T-helper 2 cell treated with Interferon-gamma antibody and Interleukin-4, amounts not matched to agents 5 μg/mL and 100 μg/mL, for 36 hours (primary cell): ENCODE data around the gene ABLIM1.

Experiments
- DNase-seq: peaks from one replicate; pipeline ENCODE4 v3.0.0; 2021; ENCODE audit warnings: low spot score
- H3K27ac Mint-ChIP-seq: one replicate; pipeline ENCODE4 v1.8.0; 2021; ENCODE audit warnings: mild to moderate bottlenecking, mixed read lengths
- H3K27me3 Mint-ChIP-seq: one replicate; pipeline ENCODE4 v1.8.0; 2021; ENCODE audit warnings: low read depth, mixed read lengths
- H3K36me3 Mint-ChIP-seq: one replicate; pipeline ENCODE4 v1.8.0; 2021; ENCODE audit warnings: low read depth, mixed read lengths
- H3K4me1 Mint-ChIP-seq: one replicate; pipeline ENCODE4 v1.8.0; 2021; ENCODE audit warnings: low read depth, mixed read lengths
- H3K4me3 Mint-ChIP-seq: one replicate; pipeline ENCODE4 v1.8.0; 2022; ENCODE audit warnings: mild to moderate bottlenecking, moderate library complexity, mixed read lengths
- H3K9me3 Mint-ChIP-seq: one replicate; pipeline ENCODE4 v1.8.0; 2021; ENCODE audit warnings: mixed read lengths

The ABLIM1 gene

DNA sequence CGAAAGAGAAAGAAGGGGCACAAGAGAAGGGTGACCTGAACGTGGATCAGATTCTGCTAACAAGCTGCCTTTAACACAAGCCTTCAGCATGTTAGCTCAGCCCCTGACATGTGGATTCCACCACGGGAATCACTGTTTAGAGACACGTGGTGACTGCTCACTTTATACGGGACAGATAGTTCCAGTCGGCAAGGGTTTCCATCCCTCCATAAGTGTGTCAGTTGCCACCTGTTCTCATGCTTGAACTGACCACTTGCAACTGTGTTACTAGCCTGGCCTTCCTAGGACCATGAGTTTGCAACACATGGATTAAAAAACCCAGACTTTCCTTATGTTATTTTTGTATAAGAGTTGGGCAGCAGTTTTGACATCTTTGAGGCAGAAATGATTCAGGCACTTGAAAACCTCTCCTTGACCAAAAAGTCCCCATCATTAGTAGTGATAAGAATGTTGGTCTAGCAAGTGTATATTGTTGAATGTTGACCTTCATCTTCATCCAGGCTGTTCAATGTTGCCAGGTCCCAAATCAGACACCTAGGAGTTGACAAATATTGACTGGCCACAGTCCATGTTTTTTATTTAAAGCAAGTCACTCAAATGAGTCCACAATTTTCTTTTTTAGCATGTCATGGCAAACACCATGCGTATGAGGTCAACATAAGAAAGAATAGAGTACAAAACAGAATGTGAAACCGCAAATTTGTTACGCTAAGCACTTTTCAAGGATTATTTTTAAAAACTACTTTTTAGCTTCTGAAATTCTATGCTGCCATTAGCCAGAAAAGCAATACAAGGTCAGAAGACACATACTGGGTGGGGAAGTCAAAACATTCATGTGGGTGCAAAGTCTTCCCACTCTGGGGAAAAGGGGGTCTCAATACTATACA, 101.6 kb downstream of the ABLIM1 start:
- Mint-ChIP-seq H3K4me3 (no peak overlapping the region), H3K27ac (no peak overlapping the region), H3K4me1 (no peaks in the 10 kb centered on the region), H3K27me3 (peaks cover 21% of the 10 kb centered on the region), H3K9me3 (peaks cover 14% of the 10 kb centered on the region), H3K36me3 (peaks cover 11% of the 10 kb centered on the region)
- DNase-seq = no peak

DNA sequence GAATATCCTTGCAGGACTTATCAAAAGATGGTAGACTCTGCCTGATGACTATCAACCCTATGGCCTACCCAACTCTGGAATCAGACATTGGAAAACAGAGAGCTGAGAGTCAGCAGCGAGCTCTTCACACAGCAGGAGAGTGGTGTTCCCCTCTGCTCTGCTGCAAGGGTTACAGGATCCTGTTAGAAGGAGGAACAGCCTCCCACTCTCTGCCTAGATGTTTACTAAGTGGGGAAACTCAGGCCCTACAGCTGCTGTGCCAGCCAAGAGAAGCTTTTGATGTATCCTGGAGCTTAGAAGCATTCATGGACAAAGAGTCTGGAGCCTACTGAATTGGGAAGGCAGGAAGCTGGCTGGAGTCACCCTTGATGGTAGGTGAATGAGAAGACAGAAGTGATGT, 104.6 kb downstream of the ABLIM1 start:
- peaks cover 8% of the 10 kb centered on the region for H3K9me3 Mint-ChIP-seq
- peaks cover 8% of the 10 kb centered on the region for H3K36me3 Mint-ChIP-seq
- no peak overlapping the region for H3K27ac Mint-ChIP-seq
- H3K27me3 Mint-ChIP-seq = peaks cover 5% of the 10 kb centered on the region
- H3K4me3 Mint-ChIP-seq = no peak overlapping the region
- DNase-seq = no peak
- H3K4me1 Mint-ChIP-seq = peaks cover 5% of the 10 kb centered on the region

DNA sequence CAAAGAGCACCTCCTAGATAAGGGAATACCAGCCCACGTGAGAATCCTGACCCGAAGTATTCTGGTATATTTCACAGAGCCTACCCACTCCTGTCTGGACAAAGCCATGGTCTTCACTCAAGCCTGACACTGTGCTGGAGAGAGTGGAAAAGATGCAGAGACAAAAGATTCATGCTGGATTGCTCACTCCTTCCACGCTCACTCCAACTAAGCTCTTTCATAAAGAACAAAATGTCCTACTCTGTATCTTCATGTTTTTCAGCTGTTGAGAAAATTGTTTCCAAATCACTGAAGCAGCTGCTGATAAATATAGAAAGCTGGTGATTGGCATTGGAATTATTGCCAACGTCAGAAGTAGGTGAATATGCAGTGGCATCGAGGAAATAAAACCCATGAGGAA, 106.0 kb downstream of the ABLIM1 start:
- H3K4me1 Mint-ChIP-seq = peaks cover 19% of the 10 kb centered on the region
- no peak overlapping the region for H3K4me3 Mint-ChIP-seq
- H3K27ac Mint-ChIP-seq = no peak overlapping the region
- peaks cover 5% of the 10 kb centered on the region for H3K27me3 Mint-ChIP-seq
- no peaks in the 10 kb centered on the region for H3K9me3 Mint-ChIP-seq
- no peaks in the 10 kb centered on the region for H3K36me3 Mint-ChIP-seq
- no peak for DNase-seq

DNA sequence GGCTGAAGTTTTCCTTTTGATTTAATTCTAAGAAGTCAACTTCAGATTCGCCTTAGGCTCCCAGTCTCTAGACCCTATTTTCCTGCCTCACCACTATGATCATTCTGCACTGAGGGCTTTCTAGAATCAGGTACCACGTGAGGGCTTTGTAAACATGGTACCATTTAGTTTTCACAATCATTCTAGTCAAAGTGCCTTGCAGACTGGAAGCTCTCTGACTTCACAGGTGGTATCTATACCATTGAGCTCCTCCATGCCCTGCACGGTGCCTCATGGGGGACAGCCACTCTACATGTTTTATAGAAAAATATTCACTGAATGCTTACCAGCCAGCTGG, 106.5 kb downstream of the ABLIM1 start:
- no peak for DNase-seq
- Mint-ChIP-seq H3K36me3 (no peaks in the 10 kb centered on the region), H3K27me3 (peaks cover 5% of the 10 kb centered on the region), H3K27ac (no peak overlapping the region), H3K9me3 (no peaks in the 10 kb centered on the region), H3K4me1 (peaks cover 19% of the 10 kb centered on the region), H3K4me3 (no peak overlapping the region)

DNA sequence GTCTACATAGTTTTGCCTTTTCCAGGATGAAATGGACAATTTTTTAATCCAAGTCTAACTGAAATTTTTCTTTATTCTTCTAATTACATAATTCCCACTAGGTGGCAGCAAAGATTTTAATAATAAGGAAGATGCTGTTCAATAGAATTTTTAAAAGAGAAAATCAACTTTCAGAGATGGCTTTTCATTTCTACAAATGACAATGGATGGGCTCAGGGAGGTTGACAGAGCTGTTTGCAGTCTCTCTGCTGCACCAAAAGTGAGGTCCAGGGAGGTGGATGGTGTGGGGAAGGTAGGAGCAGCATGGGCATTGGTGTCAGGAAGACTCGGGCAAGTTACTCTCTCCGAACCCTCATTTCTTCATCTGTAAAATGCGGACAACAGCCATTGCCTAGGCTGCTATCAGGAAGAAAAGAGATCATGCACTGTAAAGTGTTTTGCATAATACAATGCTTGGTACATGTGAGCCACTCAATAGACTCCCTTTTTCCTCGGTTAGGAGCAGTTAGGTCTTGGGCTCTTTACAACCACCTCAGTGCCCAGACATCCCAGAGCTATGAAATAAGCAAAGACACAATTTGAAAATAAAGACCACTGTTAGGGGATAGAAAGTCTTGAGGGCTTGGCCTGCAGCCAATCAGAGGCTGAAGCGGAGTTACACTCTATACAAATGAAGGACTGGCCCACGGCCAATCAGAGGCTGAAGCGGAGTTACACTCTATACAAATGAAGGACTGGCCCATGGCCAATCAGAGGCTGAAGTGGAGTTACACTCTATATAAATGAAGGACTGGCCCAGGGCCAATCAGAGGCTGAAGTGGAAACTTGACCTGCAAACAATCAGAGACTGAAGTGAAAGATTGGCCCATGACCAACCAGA, 107.1 kb downstream of the ABLIM1 start:
- H3K9me3 Mint-ChIP-seq = no peaks in the 10 kb centered on the region
- H3K4me3 Mint-ChIP-seq = no peak overlapping the region
- no peak for DNase-seq
- H3K36me3 Mint-ChIP-seq = no peaks in the 10 kb centered on the region
- H3K27ac Mint-ChIP-seq = no peak overlapping the region
- peaks cover 3% of the 10 kb centered on the region for H3K27me3 Mint-ChIP-seq
- H3K4me1 Mint-ChIP-seq = peaks cover 20% of the 10 kb centered on the region

DNA sequence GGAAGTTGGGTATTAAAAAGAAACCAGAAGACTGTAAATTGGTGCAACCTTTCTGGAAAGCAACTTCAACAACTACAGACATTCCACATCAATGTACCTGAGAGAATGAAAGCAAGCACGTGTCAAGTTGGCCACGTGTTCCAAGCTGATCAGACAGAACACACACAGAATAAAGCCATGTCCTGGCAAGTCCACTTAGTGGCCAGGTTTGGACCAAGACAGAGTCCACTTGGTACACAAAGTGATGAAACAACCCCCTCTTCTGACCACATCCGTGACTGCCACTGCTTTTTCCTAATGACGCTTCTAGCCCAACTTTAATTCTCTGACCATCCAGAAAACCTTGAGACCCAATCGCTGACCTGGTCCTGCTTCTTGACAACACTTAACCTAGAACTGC, 109.4 kb downstream of the ABLIM1 start:
- DNase-seq = no peak
- Mint-ChIP-seq H3K36me3 (peaks cover 2% of the 10 kb centered on the region), H3K4me3 (no peak overlapping the region), H3K27ac (no peak overlapping the region), H3K9me3 (no peaks in the 10 kb centered on the region), H3K27me3 (no peaks in the 10 kb centered on the region), H3K4me1 (peaks cover 39% of the 10 kb centered on the region)

DNA sequence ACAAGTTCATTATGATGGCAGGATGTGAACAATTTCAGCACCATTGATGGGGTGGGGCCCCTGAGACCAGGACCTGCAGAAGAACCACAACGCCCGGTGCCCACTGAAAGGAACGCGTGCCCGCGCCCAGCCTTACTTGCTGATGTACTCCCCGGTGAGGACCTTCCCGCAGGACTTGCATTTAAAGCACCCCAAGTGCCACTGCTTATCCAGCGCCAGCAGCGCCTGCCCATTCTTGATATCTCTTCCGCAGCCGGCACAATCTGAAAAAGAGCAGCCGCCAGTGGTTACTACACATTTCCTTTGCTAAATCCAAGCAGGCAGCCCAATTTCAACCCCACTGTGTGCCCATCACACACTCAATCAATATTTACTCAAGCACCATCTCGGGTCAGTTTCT, 110.6 kb downstream of the ABLIM1 start:
- Mint-ChIP-seq H3K4me3 (peak overlapping the region; percentile 9), H3K36me3 (peaks cover 3% of the 10 kb centered on the region), H3K9me3 (no peaks in the 10 kb centered on the region), H3K4me1 (peaks cover 49% of the 10 kb centered on the region), H3K27me3 (no peaks in the 10 kb centered on the region), H3K27ac (no peak overlapping the region)
- no peak for DNase-seq

DNA sequence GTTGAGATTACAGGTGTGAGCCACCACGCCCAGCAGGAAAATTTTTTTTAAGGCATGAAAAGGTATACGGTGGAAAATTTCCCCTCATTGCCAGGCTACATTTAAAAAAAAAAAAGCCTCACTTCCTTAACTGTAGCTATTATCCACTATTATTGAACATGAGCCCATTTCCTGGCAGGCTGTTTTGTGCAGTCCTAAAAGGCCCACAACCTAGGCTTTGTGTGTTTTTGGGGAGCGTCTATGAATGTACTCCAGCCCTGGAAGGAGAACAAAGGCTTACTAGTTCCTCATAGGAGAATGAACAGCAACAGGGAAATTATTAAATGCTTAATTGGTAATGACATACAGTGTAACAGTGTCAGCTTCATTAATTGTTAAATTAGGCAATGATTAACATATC, 111.0 kb downstream of the ABLIM1 start:
- H3K27ac Mint-ChIP-seq = no peak overlapping the region
- no peaks in the 10 kb centered on the region for H3K9me3 Mint-ChIP-seq
- DNase-seq = no peak
- peaks cover 53% of the 10 kb centered on the region for H3K4me1 Mint-ChIP-seq
- H3K27me3 Mint-ChIP-seq = no peaks in the 10 kb centered on the region
- no peak overlapping the region for H3K4me3 Mint-ChIP-seq
- peaks cover 3% of the 10 kb centered on the region for H3K36me3 Mint-ChIP-seq

DNA sequence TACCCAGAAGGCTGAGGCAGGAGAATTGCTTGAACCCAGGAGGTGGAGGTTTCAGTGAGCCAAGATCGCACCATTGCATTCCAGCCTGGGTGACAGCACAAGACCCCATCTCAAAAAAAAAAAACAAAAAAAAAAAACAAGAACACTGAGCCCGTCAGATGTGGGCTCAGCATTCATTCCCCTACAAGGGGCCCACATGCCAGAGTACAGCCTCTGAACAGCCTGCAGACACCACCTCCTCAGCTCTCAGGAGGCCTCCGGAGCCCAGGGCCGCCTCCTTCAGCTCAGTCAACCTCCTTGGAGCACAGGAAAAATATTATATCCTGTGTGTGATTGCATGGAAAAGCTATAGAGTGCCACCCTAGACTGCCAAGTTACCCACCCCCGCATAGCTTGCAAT, 112.3 kb downstream of the ABLIM1 start:
- H3K4me1 Mint-ChIP-seq = peaks cover 65% of the 10 kb centered on the region
- no peak overlapping the region for H3K4me3 Mint-ChIP-seq
- H3K27ac Mint-ChIP-seq = no peak overlapping the region
- H3K27me3 Mint-ChIP-seq = no peaks in the 10 kb centered on the region
- peaks cover 3% of the 10 kb centered on the region for H3K36me3 Mint-ChIP-seq
- H3K9me3 Mint-ChIP-seq = no peaks in the 10 kb centered on the region
- DNase-seq = no peak

DNA sequence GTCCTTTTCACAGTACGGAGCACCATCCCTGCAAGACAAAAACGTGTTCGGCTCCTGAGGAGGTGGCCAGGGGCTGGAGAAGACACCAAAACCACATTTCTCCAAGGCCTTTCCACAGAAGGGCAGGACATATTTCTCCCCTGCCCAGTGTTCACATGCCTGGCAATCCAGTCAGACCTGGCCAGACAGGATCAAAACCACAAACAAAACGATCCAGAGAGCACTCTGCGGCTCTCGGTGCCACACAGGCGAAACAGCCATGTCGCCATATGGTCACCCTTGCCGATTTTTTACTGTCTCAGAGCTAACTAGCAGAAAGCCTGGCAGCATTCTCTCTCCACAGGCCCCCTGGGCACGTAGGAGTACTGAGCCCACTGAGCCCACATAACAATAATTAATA, 113.0 kb downstream of the ABLIM1 start:
- H3K4me3 Mint-ChIP-seq = peak overlapping the region; percentile 85
- H3K27ac Mint-ChIP-seq = peak overlapping the region; percentile 100
- no peak for DNase-seq
- H3K36me3 Mint-ChIP-seq = peaks cover 3% of the 10 kb centered on the region
- H3K27me3 Mint-ChIP-seq = no peaks in the 10 kb centered on the region
- no peaks in the 10 kb centered on the region for H3K9me3 Mint-ChIP-seq
- peaks cover 70% of the 10 kb centered on the region for H3K4me1 Mint-ChIP-seq

DNA sequence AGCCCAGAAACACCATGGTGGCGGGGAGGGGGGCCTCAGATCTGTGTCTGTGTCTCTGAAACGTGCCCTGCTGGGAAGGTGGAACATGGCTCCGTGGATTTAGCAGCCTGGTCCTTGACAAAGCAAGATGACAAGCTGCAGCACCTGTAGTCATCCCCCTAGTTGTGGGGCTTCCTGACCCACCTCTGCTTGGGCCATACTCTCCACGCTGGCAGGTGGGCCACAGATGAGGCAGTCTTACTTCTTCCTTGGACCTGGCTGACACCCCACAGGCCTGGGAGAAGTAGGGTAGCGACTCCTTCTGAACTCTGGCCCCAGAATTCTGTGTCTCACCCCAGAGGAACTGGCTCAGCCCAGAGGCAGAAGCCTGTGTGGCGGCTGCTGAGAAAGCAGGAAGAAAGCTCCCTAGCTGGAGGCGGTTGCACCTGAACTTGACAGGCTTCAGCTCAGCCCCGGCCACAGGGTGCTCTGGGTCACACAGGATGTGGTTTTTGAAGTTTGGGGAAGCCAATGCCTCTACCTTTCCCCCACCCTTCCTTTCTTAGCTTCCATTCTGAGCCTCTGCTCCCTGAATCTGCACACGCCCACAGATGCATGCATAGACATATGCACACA, 113.9 kb downstream of the ABLIM1 start:
- peak; percentile 76 for DNase-seq
- Mint-ChIP-seq H3K27me3 (no peaks in the 10 kb centered on the region), H3K4me3 (peak overlapping the region; percentile 85), H3K36me3 (peaks cover 3% of the 10 kb centered on the region), H3K9me3 (no peaks in the 10 kb centered on the region), H3K4me1 (peaks cover 80% of the 10 kb centered on the region), H3K27ac (peak overlapping the region; percentile 100)

DNA sequence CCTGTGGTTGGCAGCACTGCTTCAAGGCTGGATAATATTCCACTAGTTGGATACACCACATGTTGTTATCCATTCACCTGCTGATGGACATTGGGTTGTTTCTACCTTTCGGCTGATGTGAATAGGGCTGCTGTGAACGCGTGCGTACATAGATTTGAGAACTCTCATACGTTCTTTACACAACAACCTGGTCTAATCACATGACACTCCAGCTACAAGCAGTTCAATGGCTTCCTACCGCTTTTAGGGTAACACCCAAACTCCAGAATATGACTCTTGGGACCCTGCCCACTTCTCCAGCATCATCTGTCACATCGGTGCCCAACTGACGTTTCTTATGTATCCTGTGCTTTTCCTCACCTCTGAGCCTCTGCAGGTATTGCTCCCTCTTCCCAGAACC, 114.6 kb downstream of the ABLIM1 start:
- no peaks in the 10 kb centered on the region for H3K9me3 Mint-ChIP-seq
- DNase-seq = no peak
- H3K4me3 Mint-ChIP-seq = peak overlapping the region; percentile 85
- no peaks in the 10 kb centered on the region for H3K27me3 Mint-ChIP-seq
- H3K4me1 Mint-ChIP-seq = peaks cover 85% of the 10 kb centered on the region
- H3K27ac Mint-ChIP-seq = peak overlapping the region; percentile 100
- H3K36me3 Mint-ChIP-seq = peaks cover 3% of the 10 kb centered on the region

DNA sequence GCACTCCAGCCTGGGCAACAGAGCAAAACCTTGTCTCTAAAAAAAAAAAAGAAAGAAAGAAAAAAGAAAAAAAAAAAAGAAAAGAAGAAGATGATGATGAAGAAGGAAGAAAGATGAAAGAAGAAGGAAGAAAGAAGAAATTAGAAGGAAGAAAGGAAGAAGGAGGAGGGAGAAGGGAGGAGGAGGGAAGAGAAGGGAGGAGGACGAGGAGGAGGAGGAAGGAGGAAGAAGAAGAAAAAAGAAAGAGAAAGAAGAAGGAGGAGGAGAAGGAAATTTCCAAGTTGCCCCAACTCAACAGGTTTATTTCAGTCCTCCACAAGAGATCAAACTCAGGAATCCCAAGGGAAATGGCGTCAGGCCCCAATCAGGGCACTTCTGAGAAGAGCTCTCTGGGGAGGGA, 115.7 kb downstream of the ABLIM1 start:
- no peak for DNase-seq
- Mint-ChIP-seq H3K27me3 (no peaks in the 10 kb centered on the region), H3K9me3 (no peaks in the 10 kb centered on the region), H3K27ac (peak overlapping the region; percentile 100), H3K4me3 (peak overlapping the region; percentile 82), H3K36me3 (peaks cover 3% of the 10 kb centered on the region), H3K4me1 (peaks cover 85% of the 10 kb centered on the region)

DNA sequence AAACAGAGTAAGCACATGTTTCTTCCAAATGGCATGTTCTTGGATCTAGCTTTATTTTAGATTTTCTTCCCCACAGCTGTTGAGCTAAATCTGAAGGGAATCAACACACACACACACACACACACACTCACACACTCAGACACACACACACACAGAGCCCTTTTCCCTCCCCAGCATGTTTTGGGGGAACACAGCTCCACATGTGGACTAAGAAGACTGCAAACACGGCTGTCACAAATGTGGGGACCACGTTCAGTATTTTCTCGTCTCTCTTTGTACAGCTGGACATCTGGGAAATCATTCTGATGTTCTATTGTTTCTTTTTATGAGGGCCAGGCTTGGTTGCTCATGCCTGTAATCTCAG, 116.3 kb downstream of the ABLIM1 start:
- H3K4me1 Mint-ChIP-seq = peaks cover 83% of the 10 kb centered on the region
- no peaks in the 10 kb centered on the region for H3K9me3 Mint-ChIP-seq
- peaks cover 3% of the 10 kb centered on the region for H3K36me3 Mint-ChIP-seq
- peak overlapping the region; percentile 100 for H3K27ac Mint-ChIP-seq
- DNase-seq = no peak
- peak overlapping the region; percentile 82 for H3K4me3 Mint-ChIP-seq
- H3K27me3 Mint-ChIP-seq = no peaks in the 10 kb centered on the region
